Colonic mucosa (tissue), 4 donors: ENCODE measurements around the gene MAGI2. TPM values are rescaled to one million over a fixed set of nuclear protein-coding genes. Genes with fewer than 3 reads are reported as not detected.

Experiments used
- DNase-seq: peaks from one replicate; pipeline ENCODE4 v3.0.0-alpha.2; 2020
- H3K27ac ChIP-seq: fragments of 200-600 bp; one replicate; pipeline ENCODE4 v1.8.0; 2021
- H3K27me3 ChIP-seq: fragments of 200-600 bp; one replicate; pipeline ENCODE4 v1.8.0; 2021
- H3K36me3 ChIP-seq: fragments of 200-600 bp; one replicate; pipeline ENCODE4 v1.8.0; 2021
- H3K4me1 ChIP-seq: fragments of 200-600 bp; one replicate; pipeline ENCODE4 v1.8.0; 2021; ENCODE audit warnings: mild to moderate bottlenecking
- H3K4me3 ChIP-seq: fragments of 200-600 bp; one replicate; pipeline ENCODE4 v1.8.0; 2021
- H3K9ac ChIP-seq, 2 donors: one replicate each; pipeline ENCODE4 v1.7.0; 2013; ENCODE audit warnings: control low read depth in 2 of 2, low read depth in 2 of 2, low read length in 2 of 2
- H3K9me3 ChIP-seq: fragments of 200-600 bp; one replicate; pipeline ENCODE4 v1.8.0; 2021
- intact Hi-C: fragments of 100-400 bp; cut with DNase I; formaldehyde crosslinking; loops from one replicate; pipeline ENCODE4 v1.14.1; 2022
- total RNA-seq, 2 donors: library from RNA; stranded (reverse); fragmentation: NEBNext Ultra II Directional in 1 of 2; extraction: Animal tissue kit (Norgen Biotek cat#: 25700) in 1 of 2; gene quantifications; one replicate each; pipeline ENCODE4 v1.2.1, GENCODE V29; 2021
- TF ChIP-seq, protein P1 (sequence below): fragments of 200-600 bp; IDR thresholded peaks from one replicate; pipeline ENCODE4 v1.8.0; 2022; ENCODE audit warnings: antibody characterized with exemption, mild to moderate bottlenecking
- donor health status: healthy.
- donor health status: DM: no; HTN: no; CAD: no.
- donor health status: DM: no; HTN: no; CAD: no.

Gene MAGI2
- total RNA-seq, 2 donors from 2014 or later: 1.1 to 2.4 TPM

DNA sequence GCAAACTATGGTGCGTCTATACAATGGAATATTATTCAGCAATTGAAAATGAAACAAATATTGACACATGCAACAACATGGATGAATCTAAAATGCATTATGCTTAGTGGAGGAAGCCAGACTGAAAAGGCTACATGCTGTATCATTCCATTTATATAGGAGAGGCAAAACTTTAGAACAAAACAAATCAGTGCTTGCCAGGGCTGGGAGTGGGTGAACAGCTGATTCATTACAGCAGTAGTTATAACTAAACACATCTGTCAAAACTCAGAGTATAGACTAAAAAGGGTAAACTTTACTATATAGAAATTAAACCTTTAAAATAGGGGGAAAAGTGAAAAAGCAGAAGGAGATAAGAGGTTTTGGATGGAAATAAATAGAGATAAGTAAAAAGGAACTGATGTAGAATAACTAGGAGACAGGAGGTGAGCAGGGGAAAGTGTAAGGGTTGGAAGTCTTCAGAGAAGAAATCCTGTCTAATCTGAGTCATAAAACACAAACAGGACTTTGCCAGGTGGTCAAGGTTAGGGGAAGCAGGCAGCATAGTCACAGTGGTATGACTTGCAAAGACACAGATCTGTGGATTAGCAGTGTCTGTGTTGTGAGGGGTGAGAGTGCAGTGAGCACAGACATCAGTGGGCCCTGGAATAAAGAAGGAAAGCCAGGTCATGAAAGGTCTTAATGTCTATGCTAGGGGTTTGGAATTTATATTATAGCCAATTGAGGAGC, 1305.1 kb downstream of the MAGI2 start:
- intact Hi-C loops: no loop called here
- Histone ChIP-seq H3K9ac (no peak overlapping the region), H3K27me3 (no peaks in the 10 kb centered on the region), H3K9me3 (no peaks in the 10 kb centered on the region), H3K4me3 (no peak overlapping the region), H3K36me3 (no peaks in the 10 kb centered on the region), H3K27ac (no peak overlapping the region), H3K4me1 (no peaks in the 10 kb centered on the region)
- no peak for DNase-seq
- TF ChIP-seq, protein P1, sequence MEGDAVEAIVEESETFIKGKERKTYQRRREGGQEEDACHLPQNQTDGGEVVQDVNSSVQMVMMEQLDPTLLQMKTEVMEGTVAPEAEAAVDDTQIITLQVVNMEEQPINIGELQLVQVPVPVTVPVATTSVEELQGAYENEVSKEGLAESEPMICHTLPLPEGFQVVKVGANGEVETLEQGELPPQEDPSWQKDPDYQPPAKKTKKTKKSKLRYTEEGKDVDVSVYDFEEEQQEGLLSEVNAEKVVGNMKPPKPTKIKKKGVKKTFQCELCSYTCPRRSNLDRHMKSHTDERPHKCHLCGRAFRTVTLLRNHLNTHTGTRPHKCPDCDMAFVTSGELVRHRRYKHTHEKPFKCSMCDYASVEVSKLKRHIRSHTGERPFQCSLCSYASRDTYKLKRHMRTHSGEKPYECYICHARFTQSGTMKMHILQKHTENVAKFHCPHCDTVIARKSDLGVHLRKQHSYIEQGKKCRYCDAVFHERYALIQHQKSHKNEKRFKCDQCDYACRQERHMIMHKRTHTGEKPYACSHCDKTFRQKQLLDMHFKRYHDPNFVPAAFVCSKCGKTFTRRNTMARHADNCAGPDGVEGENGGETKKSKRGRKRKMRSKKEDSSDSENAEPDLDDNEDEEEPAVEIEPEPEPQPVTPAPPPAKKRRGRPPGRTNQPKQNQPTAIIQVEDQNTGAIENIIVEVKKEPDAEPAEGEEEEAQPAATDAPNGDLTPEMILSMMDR: no peak

DNA sequence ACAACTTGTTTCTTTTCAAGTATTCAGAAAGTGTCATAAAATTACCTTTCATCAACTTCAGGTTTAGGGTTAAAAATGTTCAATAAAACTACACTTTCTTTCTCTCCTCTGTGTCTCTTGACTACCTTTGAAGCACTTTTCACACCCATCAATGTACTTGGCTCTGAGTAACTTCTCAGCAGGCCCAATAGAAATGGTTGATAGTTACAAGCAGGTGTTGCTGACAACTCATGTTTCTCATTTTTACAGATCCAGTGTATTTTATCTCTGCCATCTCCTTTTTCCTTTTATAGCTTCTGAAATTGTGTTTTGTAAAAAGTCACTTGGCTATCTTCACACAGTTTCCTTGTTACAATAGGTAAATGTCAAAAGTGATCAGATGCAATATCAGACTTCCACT, 1306.9 kb downstream of the MAGI2 start:
- Histone ChIP-seq H3K4me3 (no peak overlapping the region), H3K9me3 (no peaks in the 10 kb centered on the region), H3K27me3 (no peaks in the 10 kb centered on the region), H3K36me3 (no peaks in the 10 kb centered on the region), H3K9ac (no peak overlapping the region), H3K27ac (no peak overlapping the region), H3K4me1 (no peaks in the 10 kb centered on the region)
- no peak for DNase-seq
- intact Hi-C loops: no loop called here
- TF ChIP-seq, protein P1: no peak

DNA sequence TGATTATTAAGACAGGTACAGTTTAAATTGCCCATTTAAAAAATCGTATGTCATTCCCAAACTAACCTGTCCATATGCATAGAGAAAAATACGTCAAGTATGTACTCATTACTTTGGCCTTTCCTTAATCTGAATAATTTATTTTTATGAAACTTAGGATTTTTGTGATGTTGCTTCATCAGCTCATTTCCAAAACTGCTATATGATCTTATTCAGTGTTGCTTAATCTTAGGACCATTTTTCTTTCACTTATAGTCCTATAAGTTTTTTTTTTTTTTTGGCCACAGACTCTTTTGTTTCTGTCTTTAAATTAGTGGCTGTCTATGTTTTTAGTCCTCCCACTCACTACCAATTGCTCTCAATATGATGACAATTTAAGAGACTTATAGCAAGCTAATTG, 1309.8 kb downstream of the MAGI2 start:
- Histone ChIP-seq H3K27me3 (no peaks in the 10 kb centered on the region), H3K9ac (no peak overlapping the region), H3K9me3 (no peaks in the 10 kb centered on the region), H3K4me1 (no peaks in the 10 kb centered on the region), H3K36me3 (no peaks in the 10 kb centered on the region), H3K27ac (no peak overlapping the region), H3K4me3 (no peak overlapping the region)
- intact Hi-C loops: no loop called here
- no peak for DNase-seq
- TF ChIP-seq, protein P1: no peak

DNA sequence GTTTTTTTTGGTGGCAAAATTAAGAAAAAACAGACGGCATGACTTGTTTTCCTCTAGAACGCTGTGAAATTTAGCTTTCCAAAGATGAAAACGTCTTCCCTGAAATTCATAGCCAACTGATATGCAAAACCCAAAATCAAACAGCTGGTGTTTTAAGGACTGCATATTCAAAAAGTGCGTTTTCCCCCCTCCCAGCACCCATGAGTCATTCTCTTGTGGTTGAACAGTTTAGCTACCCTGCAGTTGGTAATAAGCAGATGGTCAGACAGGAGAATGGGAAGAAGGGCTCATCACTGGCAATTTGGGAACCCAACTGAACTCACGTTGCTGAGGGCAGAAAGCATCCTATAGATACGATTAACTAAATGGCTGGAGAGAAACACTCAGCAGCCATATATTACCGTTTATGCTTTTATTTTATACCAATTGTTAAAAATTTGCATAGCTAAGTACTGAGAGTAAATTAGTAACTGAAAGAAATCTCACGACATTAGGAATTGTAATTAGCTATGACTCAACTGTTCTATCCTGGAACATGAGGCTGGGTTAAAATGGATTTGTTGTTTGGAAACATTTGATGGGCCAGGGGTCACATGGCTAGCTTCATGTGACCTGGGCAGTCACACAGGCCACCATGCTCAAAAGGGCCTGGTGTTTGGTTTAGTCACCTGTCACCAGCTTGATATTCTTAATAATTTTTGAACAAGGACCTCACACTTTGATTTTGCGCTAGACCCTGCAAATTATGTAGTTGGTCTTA, 1311.8 kb downstream of the MAGI2 start:
- Histone ChIP-seq H3K4me1 (no peaks in the 10 kb centered on the region), H3K27me3 (no peaks in the 10 kb centered on the region), H3K27ac (no peak overlapping the region), H3K36me3 (no peaks in the 10 kb centered on the region), H3K4me3 (no peak overlapping the region), H3K9me3 (no peaks in the 10 kb centered on the region), H3K9ac (no peak overlapping the region)
- no peak for DNase-seq
- TF ChIP-seq, protein P1: no peak
- intact Hi-C loops: no loop called here

DNA sequence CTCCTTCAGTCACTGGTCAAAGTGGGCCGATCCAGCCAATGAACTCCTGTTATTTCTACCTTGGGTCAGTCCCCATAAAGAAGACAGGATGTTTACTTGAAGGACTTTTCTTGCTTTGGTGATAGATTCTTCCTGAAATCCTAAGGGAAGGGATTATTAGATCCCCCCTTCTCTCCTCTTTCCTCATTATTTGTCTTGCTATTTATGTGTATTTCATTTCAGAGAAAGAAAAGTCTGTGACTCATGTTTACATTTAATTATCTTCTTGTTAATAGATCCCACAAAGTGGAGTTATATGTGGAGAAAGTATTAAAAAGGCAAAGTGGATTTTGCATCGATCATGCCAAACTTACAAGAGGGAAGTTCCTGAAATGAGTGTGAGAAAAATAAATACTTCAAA, 1313.4 kb downstream of the MAGI2 start:
- no peaks in the 10 kb centered on the region for H3K4me1 ChIP-seq
- H3K4me3 ChIP-seq: no peak overlapping the region
- intact Hi-C loops: no loop called here
- H3K27me3 ChIP-seq: no peaks in the 10 kb centered on the region
- H3K27ac ChIP-seq: no peak overlapping the region
- no peaks in the 10 kb centered on the region for H3K9me3 ChIP-seq
- TF ChIP-seq, protein P1: no peak
- DNase-seq: no peak
- H3K9ac ChIP-seq: no peak overlapping the region
- no peaks in the 10 kb centered on the region for H3K36me3 ChIP-seq
